ENCODE results near the gene ACOX3.

ACOX3 gene

DNA sequence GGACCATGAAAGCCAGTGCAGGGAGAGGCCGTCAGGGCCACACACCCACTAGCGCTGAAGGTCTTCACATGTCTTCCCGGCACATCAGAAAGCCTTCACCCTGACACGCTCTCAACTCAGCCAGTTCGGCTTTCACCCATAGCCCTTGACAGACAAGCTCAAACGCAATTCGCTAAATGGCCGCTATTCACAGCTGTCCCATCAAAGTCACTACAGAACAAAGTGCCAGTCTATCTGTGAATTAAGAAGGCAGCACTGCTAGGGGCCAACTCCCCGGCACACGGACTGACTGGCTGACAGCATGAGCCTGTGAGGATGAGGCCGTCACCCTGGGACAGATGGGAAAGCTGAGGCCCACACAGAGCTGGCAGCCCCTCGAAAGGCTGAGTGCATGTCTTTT lies 45.7 kb downstream of the ACOX3 start:
- Histone ChIP-seq H3K27me3 (ENCODE audit: control insufficient read depth, insufficient read depth, low read length) (no peaks in the 10 kb centered on the region), H3K9ac (ENCODE audit: low read length) (no peak overlapping the region), H3K27ac (ENCODE audit: low read depth, low read length) (no peak overlapping the region), H3K36me3 (ENCODE audit: control insufficient read depth, insufficient read depth, low read length) (peaks cover 2% of the 10 kb centered on the region; the same call in 1 of the 2 replicates), H3K4me3 (ENCODE audit: low read depth, low read length) (no peak overlapping the region), H3K4me1 (ENCODE audit: control insufficient read depth, insufficient read depth, low read length) (peaks cover 12% of the 10 kb centered on the region), H3K9me3 (ENCODE audit: control insufficient read depth, insufficient read depth, low read depth, low read length) (no peaks in the 10 kb centered on the region)

DNA sequence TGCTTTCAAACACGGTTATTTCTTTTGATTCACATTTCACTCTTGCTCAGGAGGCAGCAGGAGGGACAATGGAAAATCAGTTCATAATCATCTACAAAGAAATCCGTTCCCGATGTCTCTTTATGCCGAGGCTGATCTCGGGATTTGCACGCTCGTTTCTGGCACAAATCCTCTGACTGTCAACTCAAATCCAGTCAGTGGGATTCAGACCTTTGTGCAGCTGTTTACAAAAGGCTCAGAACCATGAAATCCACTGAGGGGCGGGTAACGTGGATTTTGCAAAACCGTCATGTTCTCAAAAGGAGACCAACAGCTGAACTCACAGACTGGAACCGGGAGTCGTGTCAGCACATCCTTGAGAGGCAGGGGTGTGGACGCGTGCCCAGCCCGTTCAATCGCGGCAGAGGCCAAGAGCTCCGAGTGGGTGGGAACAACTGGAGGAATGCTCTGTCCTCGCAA lies 46.4 kb downstream of the ACOX3 start:
- peaks cover 12% of the 10 kb centered on the region for H3K4me1 ChIP-seq (ENCODE audit: control insufficient read depth, insufficient read depth, low read length)
- H3K36me3 ChIP-seq (ENCODE audit: control insufficient read depth, insufficient read depth, low read length), result no peaks in the 10 kb centered on the region; the same call in 1 of the 2 replicates
- no peak overlapping the region for H3K4me3 ChIP-seq (ENCODE audit: low read depth, low read length)
- no peak overlapping the region for H3K9ac ChIP-seq (ENCODE audit: low read length)
- H3K9me3 ChIP-seq (ENCODE audit: control insufficient read depth, insufficient read depth, low read depth, low read length), result no peaks in the 10 kb centered on the region
- H3K27me3 ChIP-seq (ENCODE audit: control insufficient read depth, insufficient read depth, low read length), result no peaks in the 10 kb centered on the region
- no peak overlapping the region for H3K27ac ChIP-seq (ENCODE audit: low read depth, low read length)

DNA sequence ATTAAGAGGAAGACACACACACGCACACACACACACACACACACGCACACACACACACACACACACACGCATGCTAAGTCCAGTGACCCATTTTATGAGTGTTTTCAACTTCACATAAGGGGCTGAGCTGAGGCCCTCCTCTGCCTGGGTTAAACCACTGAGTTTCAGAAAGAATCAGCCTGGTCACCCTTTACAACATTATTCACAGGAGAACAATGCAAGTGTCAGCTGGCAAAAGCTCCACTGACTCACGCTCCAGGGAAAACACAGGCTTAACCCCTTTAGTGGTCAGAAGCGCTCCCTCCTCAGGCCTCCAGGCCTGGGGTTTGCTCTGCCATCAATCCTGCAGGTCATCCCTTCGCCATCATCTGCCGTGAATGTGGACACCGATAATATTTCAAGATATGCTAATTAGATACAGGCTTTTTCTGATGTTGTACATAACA lies 46.9 kb downstream of the ACOX3 start:
- no peak overlapping the region for H3K4me3 ChIP-seq (ENCODE audit: low read depth, low read length)
- no peak overlapping the region for H3K27ac ChIP-seq (ENCODE audit: low read depth, low read length)
- no peaks in the 10 kb centered on the region for H3K27me3 ChIP-seq (ENCODE audit: control insufficient read depth, insufficient read depth, low read length)
- peaks cover 3% of the 10 kb centered on the region; the same call in 1 of the 2 replicates for H3K36me3 ChIP-seq (ENCODE audit: control insufficient read depth, insufficient read depth, low read length)
- peaks cover 12% of the 10 kb centered on the region for H3K4me1 ChIP-seq (ENCODE audit: control insufficient read depth, insufficient read depth, low read length)
- H3K9ac ChIP-seq (ENCODE audit: low read length), result no peak overlapping the region
- no peaks in the 10 kb centered on the region for H3K9me3 ChIP-seq (ENCODE audit: control insufficient read depth, insufficient read depth, low read depth, low read length)

DNA sequence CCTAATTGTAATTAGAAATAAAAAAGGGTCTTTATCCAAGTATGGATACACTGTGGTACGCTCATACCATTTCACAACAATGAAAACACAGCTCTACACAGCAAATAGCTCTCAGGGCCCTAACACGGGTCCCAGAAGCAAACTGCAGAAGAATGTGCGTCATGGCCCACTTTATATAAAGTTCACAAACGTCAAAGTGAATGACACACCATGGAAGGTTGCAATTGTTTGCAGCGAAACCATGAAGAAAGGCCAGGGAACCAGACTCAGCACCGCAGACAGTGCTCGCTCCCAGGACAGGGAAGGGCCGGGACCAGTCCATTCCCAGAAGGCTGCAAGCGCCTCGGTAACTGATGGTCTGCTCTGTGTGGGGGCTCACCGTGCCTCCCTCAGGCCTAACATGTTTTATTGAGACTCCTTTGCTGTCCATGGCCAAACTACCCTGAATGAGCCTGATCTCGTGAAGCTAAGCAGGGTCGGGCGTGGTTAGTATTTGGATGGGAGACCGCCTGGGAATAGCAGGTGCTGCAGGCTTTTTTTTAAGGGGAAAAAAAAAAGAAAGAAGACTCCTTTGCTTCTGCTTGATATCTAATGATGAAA lies 47.8 kb downstream of the ACOX3 start:
- Histone ChIP-seq H3K9me3 (ENCODE audit: control insufficient read depth, insufficient read depth, low read depth, low read length) (no peaks in the 10 kb centered on the region), H3K27me3 (ENCODE audit: control insufficient read depth, insufficient read depth, low read length) (no peaks in the 10 kb centered on the region), H3K4me1 (ENCODE audit: control insufficient read depth, insufficient read depth, low read length) (peaks cover 12% of the 10 kb centered on the region), H3K36me3 (ENCODE audit: control insufficient read depth, insufficient read depth, low read length) (peaks cover 3% of the 10 kb centered on the region; the same call in 1 of the 2 replicates), H3K27ac (ENCODE audit: low read depth, low read length) (no peak overlapping the region), H3K9ac (ENCODE audit: low read length) (no peak overlapping the region), H3K4me3 (ENCODE audit: low read depth, low read length) (no peak overlapping the region)

DNA sequence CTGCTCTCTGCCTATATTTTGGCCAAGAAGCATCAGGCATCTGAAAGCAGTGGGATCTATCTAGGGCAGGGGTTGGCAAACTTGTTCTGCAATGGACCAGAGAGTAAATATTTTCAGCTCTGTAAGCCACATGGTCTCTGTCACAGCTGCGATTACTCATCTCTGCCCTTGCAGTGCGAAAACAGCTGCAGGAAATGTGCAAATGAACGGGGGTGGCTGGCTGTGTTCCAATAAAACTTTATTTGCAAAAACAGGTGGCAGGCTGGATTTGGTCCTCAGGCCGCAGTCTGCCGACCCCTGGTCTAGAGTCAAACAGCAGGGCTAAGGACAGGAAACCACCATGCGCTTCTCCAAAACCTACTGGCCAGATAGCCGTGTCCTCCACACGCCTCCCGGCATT lies 48.6 kb downstream of the ACOX3 start:
- peaks cover 8% of the 10 kb centered on the region; the same call in 1 of the 2 replicates for H3K36me3 ChIP-seq (ENCODE audit: control insufficient read depth, insufficient read depth, low read length)
- H3K9ac ChIP-seq (ENCODE audit: low read length), result no peak overlapping the region
- H3K9me3 ChIP-seq (ENCODE audit: control insufficient read depth, insufficient read depth, low read depth, low read length), result no peaks in the 10 kb centered on the region
- peaks cover 6% of the 10 kb centered on the region for H3K4me1 ChIP-seq (ENCODE audit: control insufficient read depth, insufficient read depth, low read length)
- H3K27ac ChIP-seq (ENCODE audit: low read depth, low read length), result no peak overlapping the region
- no peak overlapping the region for H3K4me3 ChIP-seq (ENCODE audit: low read depth, low read length)
- no peaks in the 10 kb centered on the region for H3K27me3 ChIP-seq (ENCODE audit: control insufficient read depth, insufficient read depth, low read length)

DNA sequence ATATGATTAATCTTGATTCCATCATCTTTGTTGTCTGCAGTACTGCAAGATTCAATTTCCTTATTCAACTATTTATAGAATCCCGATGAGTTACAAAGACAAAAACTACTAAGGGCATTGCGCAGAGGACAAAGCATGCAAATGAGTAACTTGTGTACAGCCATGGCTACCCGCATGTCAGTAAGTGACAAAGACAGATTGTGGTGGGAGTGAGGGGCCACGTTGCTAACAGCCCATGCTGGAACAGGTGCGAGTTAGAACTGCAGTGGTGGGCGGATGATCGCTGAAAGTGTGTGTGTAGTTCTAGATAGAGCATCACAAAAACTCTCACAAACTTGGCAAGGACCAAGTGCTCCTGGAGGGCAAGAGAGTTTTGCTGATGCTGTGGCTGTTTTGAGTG lies 49.5 kb downstream of the ACOX3 start:
- H3K9ac ChIP-seq (ENCODE audit: low read length), result no peak overlapping the region

DNA sequence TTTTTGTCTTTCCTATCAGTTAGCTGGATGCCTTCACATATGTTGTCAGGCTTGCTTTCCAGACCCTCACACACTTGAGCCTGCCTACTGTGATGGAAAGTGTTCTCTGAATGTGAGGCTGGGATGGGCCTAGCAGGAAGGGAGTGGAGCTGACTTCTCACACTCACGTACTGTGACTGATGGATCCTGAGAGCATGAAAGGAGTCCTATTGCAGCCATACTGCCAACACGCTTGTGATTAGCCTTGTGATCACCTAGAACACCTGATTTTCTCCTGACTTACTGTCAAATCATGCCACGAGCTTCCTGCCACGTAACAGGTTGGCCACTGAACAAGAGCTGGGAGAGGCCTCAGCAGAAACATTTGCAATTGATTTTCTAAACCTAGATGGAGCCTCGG lies 49.9 kb downstream of the ACOX3 start:
- Histone ChIP-seq H3K9ac (ENCODE audit: low read length) (no peak overlapping the region), H3K27ac (ENCODE audit: low read depth, low read length) (no peak overlapping the region), H3K4me1 (ENCODE audit: control insufficient read depth, insufficient read depth, low read length) (peaks cover 4% of the 10 kb centered on the region; the same call in 1 of the 2 replicates), H3K36me3 (ENCODE audit: control insufficient read depth, insufficient read depth, low read length) (peaks cover 8% of the 10 kb centered on the region; the same call in 1 of the 2 replicates), H3K9me3 (ENCODE audit: control insufficient read depth, insufficient read depth, low read depth, low read length) (no peaks in the 10 kb centered on the region), H3K4me3 (ENCODE audit: low read depth, low read length) (no peak overlapping the region), H3K27me3 (ENCODE audit: control insufficient read depth, insufficient read depth, low read length) (no peaks in the 10 kb centered on the region)

More for the DNA sequence above, 49.5 kb downstream of the ACOX3 start:
- H3K27me3 ChIP-seq (ENCODE audit: control insufficient read depth, insufficient read depth, low read length), result no peaks in the 10 kb centered on the region
- no peak overlapping the region for H3K27ac ChIP-seq (ENCODE audit: low read depth, low read length)
- peaks cover 8% of the 10 kb centered on the region; the same call in 1 of the 2 replicates for H3K36me3 ChIP-seq (ENCODE audit: control insufficient read depth, insufficient read depth, low read length)
- H3K4me1 ChIP-seq (ENCODE audit: control insufficient read depth, insufficient read depth, low read length), result peaks cover 4% of the 10 kb centered on the region; the same call in 1 of the 2 replicates
- H3K4me3 ChIP-seq (ENCODE audit: low read depth, low read length), result no peak overlapping the region
- no peaks in the 10 kb centered on the region for H3K9me3 ChIP-seq (ENCODE audit: control insufficient read depth, insufficient read depth, low read depth, low read length)

DNA sequence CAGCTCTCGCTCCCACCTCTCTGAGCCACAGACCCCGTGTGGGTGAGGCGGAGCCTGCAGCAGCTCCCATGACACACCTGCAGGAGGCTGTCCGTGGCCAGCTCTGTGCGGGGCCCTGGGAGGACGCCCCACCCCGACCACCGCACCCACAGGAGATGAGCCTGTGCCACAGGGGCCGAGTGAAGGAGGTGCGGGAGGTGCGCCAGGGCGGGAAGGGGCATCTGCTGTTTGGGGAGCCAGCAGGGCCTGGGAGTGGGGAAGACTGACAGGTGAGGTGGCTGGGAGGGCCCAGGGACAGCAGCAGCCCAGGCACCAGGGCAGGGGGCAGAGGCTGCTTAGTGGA lies 52.0 kb downstream of the ACOX3 start:
- H3K9ac ChIP-seq (ENCODE audit: low read length), result no peak overlapping the region
- H3K4me3 ChIP-seq (ENCODE audit: low read depth, low read length), result no peak overlapping the region
- 0 out of 2 replicates have a peak, but pooled peaks cover 8% of the 10 kb centered on the region for H3K36me3 ChIP-seq (ENCODE audit: control insufficient read depth, insufficient read depth, low read length)
- H3K4me1 ChIP-seq (ENCODE audit: control insufficient read depth, insufficient read depth, low read length), result no peaks in the 10 kb centered on the region
- H3K27ac ChIP-seq (ENCODE audit: low read depth, low read length), result no peak overlapping the region
- no peaks in the 10 kb centered on the region for H3K9me3 ChIP-seq (ENCODE audit: control insufficient read depth, insufficient read depth, low read depth, low read length)
- H3K27me3 ChIP-seq (ENCODE audit: control insufficient read depth, insufficient read depth, low read length), result no peaks in the 10 kb centered on the region

DNA sequence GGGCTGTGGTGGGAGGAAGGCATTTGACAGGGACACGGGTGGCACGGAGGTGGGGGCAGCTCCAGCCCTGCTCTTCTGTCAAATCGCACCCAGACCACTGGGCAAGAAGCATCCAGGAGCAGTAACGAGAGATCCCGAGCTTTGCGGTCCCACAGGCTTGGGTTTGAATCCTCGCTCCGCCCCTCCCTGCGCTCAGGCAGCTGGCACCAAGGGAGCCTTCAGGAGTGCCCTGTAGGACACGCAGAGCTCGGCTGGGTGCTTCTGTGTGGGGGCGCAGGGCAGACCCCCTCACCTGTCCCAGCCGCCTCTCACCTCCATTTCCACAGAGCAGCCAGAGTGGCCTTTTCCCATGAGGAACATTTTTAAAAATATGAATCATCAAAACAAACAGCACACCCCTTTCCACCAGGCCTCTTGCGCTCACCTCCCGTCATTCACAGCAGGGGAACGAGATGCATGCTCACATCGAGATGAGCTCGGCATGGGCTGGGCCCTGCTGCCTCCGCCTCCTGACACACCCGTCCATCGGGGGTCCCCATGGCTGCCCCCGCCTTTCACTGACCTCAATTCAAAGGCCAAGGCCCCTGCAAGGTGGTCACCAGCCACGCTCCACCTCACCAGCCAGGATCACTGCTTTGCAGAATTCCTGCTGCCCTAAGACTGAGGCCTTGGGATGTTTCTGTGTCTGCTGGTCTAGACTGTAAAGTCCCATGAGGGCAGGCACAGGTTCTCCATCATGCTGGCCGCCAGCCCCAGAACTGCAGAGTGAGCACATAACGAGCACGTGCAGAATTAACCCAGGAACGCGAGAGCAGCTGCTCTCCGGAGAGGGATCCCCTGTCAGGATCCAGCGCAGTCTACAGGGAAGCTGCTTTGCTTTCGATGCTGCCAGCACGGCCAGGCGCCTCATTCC lies 52.7 kb downstream of the ACOX3 start:
- H3K36me3 ChIP-seq (ENCODE audit: control insufficient read depth, insufficient read depth, low read length), result 0 out of 2 replicates have a peak, but pooled peaks cover 8% of the 10 kb centered on the region
- H3K4me1 ChIP-seq (ENCODE audit: control insufficient read depth, insufficient read depth, low read length), result no peaks in the 10 kb centered on the region
- no peak overlapping the region for H3K27ac ChIP-seq (ENCODE audit: low read depth, low read length)
- H3K9me3 ChIP-seq (ENCODE audit: control insufficient read depth, insufficient read depth, low read depth, low read length), result no peaks in the 10 kb centered on the region
- no peaks in the 10 kb centered on the region for H3K27me3 ChIP-seq (ENCODE audit: control insufficient read depth, insufficient read depth, low read length)
- no peak overlapping the region for H3K4me3 ChIP-seq (ENCODE audit: low read depth, low read length)
- no peak overlapping the region for H3K9ac ChIP-seq (ENCODE audit: low read length)

DNA sequence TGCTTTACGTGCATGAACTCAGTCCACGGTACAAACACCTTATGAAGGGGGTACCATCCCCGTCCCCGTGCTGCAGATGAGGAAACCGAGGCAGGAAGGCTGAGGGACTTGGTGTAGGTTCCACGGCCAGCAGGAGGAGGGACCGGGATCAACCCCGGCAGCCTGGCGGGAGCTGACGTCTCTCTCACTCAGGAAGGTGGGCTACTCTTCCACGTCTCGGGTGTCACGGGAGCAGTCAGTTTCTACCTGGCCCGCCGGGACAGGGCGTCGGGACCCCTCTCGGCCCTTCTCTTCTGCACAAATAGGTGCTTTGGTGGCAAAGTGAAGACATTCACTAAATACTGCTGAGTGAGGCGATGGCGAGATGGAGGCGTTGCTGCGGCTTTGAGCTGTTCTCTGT lies 53.3 kb downstream of the ACOX3 start:
- Histone ChIP-seq H3K27ac (ENCODE audit: low read depth, low read length) (no peak overlapping the region), H3K9me3 (ENCODE audit: control insufficient read depth, insufficient read depth, low read depth, low read length) (no peaks in the 10 kb centered on the region), H3K36me3 (ENCODE audit: control insufficient read depth, insufficient read depth, low read length) (0 out of 2 replicates have a peak, but pooled peaks cover 8% of the 10 kb centered on the region), H3K9ac (ENCODE audit: low read length) (no peak overlapping the region), H3K27me3 (ENCODE audit: control insufficient read depth, insufficient read depth, low read length) (no peaks in the 10 kb centered on the region), H3K4me3 (ENCODE audit: low read depth, low read length) (no peak overlapping the region), H3K4me1 (ENCODE audit: control insufficient read depth, insufficient read depth, low read length) (no peaks in the 10 kb centered on the region)

DNA sequence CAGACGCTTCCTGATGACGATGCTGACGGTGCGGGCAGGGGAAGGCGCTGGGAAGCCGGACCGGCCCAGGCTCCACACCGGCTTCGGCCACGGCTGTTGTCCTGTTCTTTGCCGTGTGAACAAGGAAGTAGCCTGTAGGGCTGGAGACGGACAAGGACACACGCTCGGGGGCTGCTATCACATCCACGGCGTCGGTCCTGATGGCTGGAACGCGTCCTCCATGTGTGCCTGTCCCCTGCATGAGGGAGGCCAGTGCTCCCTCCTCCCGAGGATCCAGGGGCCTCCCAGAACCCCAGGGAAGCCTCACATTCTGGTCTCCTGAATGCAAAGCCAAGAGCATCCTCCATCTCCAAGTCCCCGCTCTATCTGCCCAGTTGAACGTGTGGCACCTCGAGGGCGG lies 53.8 kb downstream of the ACOX3 start:
- 0 out of 2 replicates have a peak, but pooled peaks cover 8% of the 10 kb centered on the region for H3K36me3 ChIP-seq (ENCODE audit: control insufficient read depth, insufficient read depth, low read length)
- no peak overlapping the region for H3K27ac ChIP-seq (ENCODE audit: low read depth, low read length)
- H3K27me3 ChIP-seq (ENCODE audit: control insufficient read depth, insufficient read depth, low read length), result no peaks in the 10 kb centered on the region
- H3K9ac ChIP-seq (ENCODE audit: low read length), result no peak overlapping the region
- no peaks in the 10 kb centered on the region; the same call in 1 of the 2 replicates for H3K4me1 ChIP-seq (ENCODE audit: control insufficient read depth, insufficient read depth, low read length)
- no peak overlapping the region for H3K4me3 ChIP-seq (ENCODE audit: low read depth, low read length)
- no peaks in the 10 kb centered on the region for H3K9me3 ChIP-seq (ENCODE audit: control insufficient read depth, insufficient read depth, low read depth, low read length)

Measured in HUES6 (cell line).